CMK (cell line): ENCODE results near the gene ACAD11.

Source experiments
- DNase-seq: peaks from one replicate; pipeline ENCODE4 v3.0.0-alpha.2; 2010; ENCODE audit warnings: low read depth

The ACAD11 gene

GRCh38 chr3:132659365-132660051, at the start of gene ACAD11:
Gene ACAD11 (minus strand): TSS chr3:132659809. CDS start chr3:132659751, 58 bp downstream.
- no peak for DNase-seq

- no peak for DNase-seq
Measured at GRCh38 chr3:132703733-132704132, 44.1 kb upstream of the ACAD11 start.

- DNase-seq: no peak
Measured at GRCh38 chr3:132695422-132695821, 35.8 kb upstream of the ACAD11 start.

GRCh38 chr3:132694991-132695390, 35.4 kb upstream of the ACAD11 start:
- DNase-seq: no peak

GRCh38 chr3:132690040-132690439, 30.4 kb upstream of the ACAD11 start:
- DNase-seq: no peak

- no peak for DNase-seq
Measured at GRCh38 chr3:132682201-132682600, 22.6 kb upstream of the ACAD11 start.

- DNase-seq: no peak
Measured at GRCh38 chr3:132681421-132681820, 21.8 kb upstream of the ACAD11 start.

GRCh38 chr3:132679911-132680310, 20.3 kb upstream of the ACAD11 start:
- no peak for DNase-seq

GRCh38 chr3:132675408-132675807, 15.8 kb upstream of the ACAD11 start:
- DNase-seq: no peak

- DNase-seq: no peak
Measured at GRCh38 chr3:132669256-132669777, 9.7 kb upstream of the ACAD11 start.

GRCh38 chr3:132665230-132665745, 5.7 kb upstream of the ACAD11 start:
- no peak for DNase-seq

GRCh38 chr3:132662212-132662611, 2.6 kb upstream of the ACAD11 start:
- no peak for DNase-seq

GRCh38 chr3:132661101-132661500, 1.5 kb upstream of the ACAD11 start:
- no peak for DNase-seq

GRCh38 chr3:132660811-132661070, 1.1 kb upstream of the ACAD11 start:
- DNase-seq: no peak

- peak; percentile 39 for DNase-seq
Measured at GRCh38 chr3:132660052-132660810, 622 bp upstream of the ACAD11 start, which contains the start of gene UBA5. Gene UBA5 (plus strand): TSS chr3:132660329. CDS start chr3:132660538, 209 bp downstream.

GRCh38 chr3:132659000-132659364, 627 bp downstream of the ACAD11 start:
- DNase-seq: no peak

- DNase-seq: no peak
Measured at GRCh38 chr3:132657869-132658747, 1.5 kb downstream of the ACAD11 start.

GRCh38 chr3:132655471-132655870, 4.1 kb downstream of the ACAD11 start:
- no peak for DNase-seq

GRCh38 chr3:132654721-132655120, 4.9 kb downstream of the ACAD11 start:
- DNase-seq: no peak

- no peak for DNase-seq
Measured at GRCh38 chr3:132654190-132654589, 5.4 kb downstream of the ACAD11 start.

- DNase-seq: no peak
Measured at GRCh38 chr3:132652640-132653270, 6.9 kb downstream of the ACAD11 start.

- no peak for DNase-seq
Measured at GRCh38 chr3:132650153-132650552, 9.5 kb downstream of the ACAD11 start.
